Epithelial cell of proximal tubule (primary cell): ENCODE measurements around the gene ERMN. TPM values are rescaled to one million over a fixed set of nuclear protein-coding genes. Genes with fewer than 3 reads are reported as not detected.

Source experiments
- DNase-seq: peaks from one replicate; pipeline ENCODE4 v3.0.0-alpha.2; 2011; ENCODE audit warnings: low read depth
- H3K4me3 ChIP-seq: 2 replicates; pipeline ENCODE4 v1.5.1; 2011; ENCODE audit warnings: low read depth, mild to moderate bottlenecking, low read length
- CTCF ChIP-seq: conservative IDR thresholded peaks from 2 replicates; pipeline ENCODE4 v1.5.1; 2012; ENCODE audit warnings: low read depth, mild to moderate bottlenecking, low read length
- total RNA-seq: library from RNA; depleted of rRNA; stranded (reverse); fragments of >200 nt; gene quantifications from 2 replicates; pipeline ENCODE4 v1.2.3, GENCODE V29; 2015

The ERMN gene
- total RNA-seq, 1 donor from 2014 or later, result not detected

- DNase-seq, result no peak
- H3K4me3 ChIP-seq, result no peak overlapping the region
- TF ChIP-seq CTCF, result peak; percentile 35
Measured at GRCh38 chr2:157307021-157307420, 18.6 kb downstream of the ERMN start.

GRCh38 chr2:157305723-157306110 lies 19.9 kb downstream of the ERMN start:
- TF ChIP-seq CTCF, result no peak
- H3K4me3 ChIP-seq, result no peak overlapping the region
- DNase-seq, result no peak

GRCh38 chr2:157304811-157305722 lies 20.6 kb downstream of the ERMN start:
- DNase-seq, result no peak
- no peak overlapping the region for H3K4me3 ChIP-seq
- no peak for TF ChIP-seq CTCF

- no peak for TF ChIP-seq CTCF
Measured at GRCh38 chr2:157303612-157304011, 22.0 kb downstream of the ERMN start.

GRCh38 chr2:157302492-157303099 lies 23.0 kb downstream of the ERMN start:
- peak; percentile 76 for TF ChIP-seq CTCF

More at GRCh38 chr2:157303612-157304011, 22.0 kb downstream of the ERMN start:
- no peak overlapping the region for H3K4me3 ChIP-seq
- no peak for DNase-seq

GRCh38 chr2:157301307-157301706 lies 24.3 kb downstream of the ERMN start:
- no peak for TF ChIP-seq CTCF
- no peak for DNase-seq
- H3K4me3 ChIP-seq, result no peak overlapping the region

More at GRCh38 chr2:157302492-157303099, 23.0 kb downstream of the ERMN start:
- DNase-seq, result peak; percentile 10
- no peak overlapping the region for H3K4me3 ChIP-seq
